Measurements from ENCODE around the gene COL11A1. TPM values are rescaled to one million over a fixed set of nuclear protein-coding genes. Genes with fewer than 3 reads are reported as not detected.

COL11A1 gene
- total and polyA plus RNA-seq, 2 of the 4 experiments (the other 2 are of a cell fraction), result 4.6 to 5.2 TPM

- Histone ChIP-seq H3K27me3 (ENCODE audit: control insufficient read depth, insufficient read depth, low read length) (no peaks in the 10 kb centered on the region), H3K9ac (ENCODE audit: low read depth, low read length) (no peak overlapping the region), H3K9me1 (ENCODE audit: insufficient read depth, low read length) (no peaks in the 10 kb centered on the region), H3K4me3 (ENCODE audit: insufficient read depth, low read depth, low read length) (no peak overlapping the region), H2BK120ac (ENCODE audit: low read depth, low read length) (no peak overlapping the region), H2AK9ac (replicated peaks; ENCODE audit: low read depth, low read length, poor library complexity) (no peak overlapping the region), H3K56ac (ENCODE audit: extremely low read depth, insufficient read depth, low read length) (no peak overlapping the region), H4K8ac (ENCODE audit: low read depth in 2 of 2, low read length in 2 of 2) (no peak overlapping the region), H3K36me3 (ENCODE audit: control insufficient read depth, insufficient read depth, low read length) (no peaks in the 10 kb centered on the region), H2BK5ac (ENCODE audit: low read depth, low read length, poor library complexity, severe bottlenecking) (no peak overlapping the region), H4K91ac (ENCODE audit: insufficient read depth, low read depth, low read length) (no peak overlapping the region), H3K14ac (replicated peaks; ENCODE audit: low read depth, low read length) (no peak overlapping the region), H4K5ac (ENCODE audit: low read depth, low read length) (no peak overlapping the region), H3K18ac (ENCODE audit: low read depth, low read length) (no peak overlapping the region), H3K9me3 (ENCODE audit: control insufficient read depth, insufficient read depth, low read length) (no peaks in the 10 kb centered on the region), H3K79me1 (ENCODE audit: low read depth in 1 of 2, low read length in 2 of 2) (no peaks in the 10 kb centered on the region), H2BK15ac (ENCODE audit: low read depth, low read length) (no peak overlapping the region), H2BK20ac (ENCODE audit: low read depth, low read length) (no peak overlapping the region), H3K4me1 (ENCODE audit: control insufficient read depth, insufficient read depth, low read length) (no peaks in the 10 kb centered on the region; the same call in 1 of the 2 replicates), H3K23ac (ENCODE audit: low read depth, low read length) (no peak overlapping the region; the same call in 1 of the 2 replicates), H3K27ac (ENCODE audit: insufficient read depth, low read length) (no peak overlapping the region), H3K4ac (ENCODE audit: low read depth, low read length) (no peak overlapping the region), H2AK5ac (ENCODE audit: low read depth, low read length) (no peak overlapping the region), H2AFZ (replicated peaks; ENCODE audit: low read length, poor library complexity) (no peak overlapping the region), H3K4me2 (ENCODE audit: low read depth, low read length) (no peak overlapping the region), H4K20me1 (ENCODE audit: insufficient read depth, low read length) (no peaks in the 10 kb centered on the region)
- ATAC-seq (ENCODE audit: low read depth) (no peak), DNase-seq (no peak)
- 0% methylated on average over 1 of the region's 3 CpGs; no CpG with 5 or more reads in 1 of the 2 experiments for WGBS, 2 experiments (ENCODE audit: extremely low coverage in 2 of 2, insufficient read length in 1 of 2)
- intact Hi-C loops (cut with micrococcal nuclease) (no loop called here), in situ Hi-C loops (cut with MboI; ENCODE audit: low sequenced_read_pairs) (no loop called here), dilution Hi-C loops (cut with HindIII; ENCODE audit: low sequenced_read_pairs, unreplicated experiment) (no loop called here)
- CTCF ChIA-PET, result no interaction called here
- no peak for TF ChIP-seq POLR2A (IDR thresholded peaks at IDR 0.05; ENCODE audit: low read depth, low read length)
- no peak for TF ChIP-seq MAFK (IDR thresholded peaks at IDR 0.05; ENCODE audit: low read depth, low read length)
- no peak for TF ChIP-seq SMC3 (IDR thresholded peaks at IDR 0.05; ENCODE audit: low read depth, low read length)
- TF ChIP-seq RAD21 (IDR thresholded peaks at IDR 0.05; ENCODE audit: low read length), result no peak
- TF ChIP-seq RCOR1 (IDR thresholded peaks at IDR 0.05; ENCODE audit: insufficient replicate concordance, low read length), result no peak
- TF ChIP-seq BHLHE40 (IDR thresholded peaks at IDR 0.05; ENCODE audit: low read depth, low read length), result no peak
- no peak for TF ChIP-seq USF2 (IDR thresholded peaks at IDR 0.05; ENCODE audit: low read depth, low read length)
- BruUV-seq (replicated peaks), result no TSS peak
- POLR2A ChIA-PET (ENCODE audit: unreplicated experiment), result no interaction called here
Observed at GRCh38 chr1:102842606-102843005, 265.7 kb downstream of the COL11A1 start.

Data from IMR-90 (cell line).